Endodermal cell (in vitro differentiated cells): ENCODE results near the gene CAP2. TPM values are rescaled to one million over a fixed set of nuclear protein-coding genes. Genes with fewer than 3 reads are reported as not detected.
A peak's percentile ranks its signal among the peaks of the same experiment; 100 is the strongest.

ENCODE experiments used
- DNase-seq: peaks from one replicate; pipeline ENCODE4 v3.0.0-alpha.2; 2017
- H3K27ac ChIP-seq: 2 replicates; pipeline ENCODE4 v1.5.1; 2013; ENCODE audit warnings: mild to moderate bottlenecking, low read depth, low read length, moderate library complexity
- H3K27me3 ChIP-seq: 2 replicates; pipeline ENCODE4 v1.6.1; 2013; ENCODE audit warnings: mild to moderate bottlenecking, low read length, moderate library complexity; ENCODE audit not compliant: insufficient read depth, control insufficient read depth, poor library complexity, severe bottlenecking
- H3K36me3 ChIP-seq: 2 replicates; pipeline ENCODE4 v1.7.0; 2013; ENCODE audit warnings: mild to moderate bottlenecking, low read length, moderate library complexity; ENCODE audit not compliant: control insufficient read depth, insufficient read depth
- H3K4me1 ChIP-seq: one replicate; pipeline ENCODE4 v1.7.0; 2013; ENCODE audit warnings: low read length; ENCODE audit not compliant: control insufficient read depth, insufficient read depth
- H3K4me3 ChIP-seq: 2 replicates; pipeline ENCODE4 v1.5.1; 2013; ENCODE audit warnings: mild to moderate bottlenecking, low read length, moderate library complexity
- H3K9ac ChIP-seq: 2 replicates; pipeline ENCODE4 v1.6.1; 2013; ENCODE audit warnings: mild to moderate bottlenecking, low read length, moderate library complexity; ENCODE audit not compliant: poor library complexity, severe bottlenecking; ENCODE audit errors: extremely low read depth
- H3K9me3 ChIP-seq: 2 replicates; pipeline ENCODE4 v1.6.1; 2013; ENCODE audit warnings: mild to moderate bottlenecking, low read length, moderate library complexity; ENCODE audit not compliant: control insufficient read depth
- H3K27ac Mint-ChIP-seq: 2 replicates; pipeline ENCODE4 v1.8.0; 2020; ENCODE audit warnings: mixed read lengths
- H3K27me3 Mint-ChIP-seq: 2 replicates; pipeline ENCODE4 v1.8.0; 2021; ENCODE audit warnings: mild to moderate bottlenecking, mixed read lengths; ENCODE audit not compliant: insufficient read depth
- H3K36me3 Mint-ChIP-seq: 2 replicates; pipeline ENCODE4 v1.8.0; 2020; ENCODE audit warnings: low read depth, mixed read lengths
- H3K4me1 Mint-ChIP-seq: 2 replicates; pipeline ENCODE4 v1.8.0; 2020; ENCODE audit warnings: mixed read lengths
- H3K4me3 Mint-ChIP-seq: 2 replicates; pipeline ENCODE4 v1.8.0; 2020; ENCODE audit warnings: mild to moderate bottlenecking, moderate library complexity, mixed read lengths
- H3K9me3 Mint-ChIP-seq: 2 replicates; pipeline ENCODE4 v1.8.0; 2020; ENCODE audit warnings: mild to moderate bottlenecking, mixed read lengths
- WGBS, 2 experiments: methylation state at CpG; one replicate each; pipeline versions ENCODE4 v1.1.5 to v1.1.7; 2013; ENCODE audit warnings: missing lambda C conversion rate in 2 of 2, mixed read lengths in 1 of 2; ENCODE audit not compliant: insufficient coverage in 1 of 2, insufficient read length in 1 of 2; 5-methylcytosine and 5-hydroxymethylcytosine counted together
- long read RNA-seq, 4 experiments: library from polyadenylated mRNA in 2 of 4; library from RNA in 1 of 4; library from capped mRNA in 1 of 4; stranded (forward) in 3 of 4; unstranded in 1 of 4; transcript quantifications; one replicate each; pipeline ENCODE4 v2.0.0, GENCODE V29; 2020 to 2021; ENCODE audit warnings: inconsistent platforms in 1 of 4
- polyA plus RNA-seq, 2 experiments: library from polyadenylated mRNA; stranded (reverse); fragments of 50-300 nt; gene quantifications; one replicate each; pipeline ENCODE4 v1.2.3, GENCODE V29; 2013
- total RNA-seq, 2 donors: library from RNA; stranded (reverse); fragmentation: NEBNext Ultra II Directional in 1 of 2; extraction: Animal tissue kit (Norgen Biotek cat#: 25700) in 1 of 2; gene quantifications; 2 replicates in 1 of 2; 3 replicates in 1 of 2; pipeline ENCODE4 v1.2.1, GENCODE V29; 2021
- TF ChIP-seq, protein P1 (sequence below): fragments of 200-600 bp; sonication (generic); conservative IDR thresholded peaks from 2 replicates; pipeline ENCODE4 v1.5.0; 2021; ENCODE audit warnings: antibody characterized with exemption, mild to moderate bottlenecking

The CAP2 gene
- 10 to 100 TPM; 29.8 to 35.9 TPM for total RNA-seq
- polyA plus RNA-seq (2013, experiment 1 of 2) = 38.4 TPM
- 44.8 TPM for polyA plus RNA-seq (2013, experiment 2 of 2)
- long read RNA-seq, experiment 1, partial matches to known transcripts = 11 of 16 reads
- long read RNA-seq, experiment 1, other reads (novel, unspliced or antisense) = 2 of 16 reads
- long read RNA-seq, experiment 2, transcript CAP2-201 (13 exons, 3,316 nt) = major isoform, 53 of 81 reads
- long read RNA-seq, experiment 2, transcript CAP2-206 (10 exons, 1,430 nt) = minor isoform, 6 of 81 reads
- long read RNA-seq, experiment 2, transcript CAP2-203 (11 exons, 1,404 nt) = minor isoform, 5 of 81 reads
- long read RNA-seq, experiment 2, partial matches to known transcripts = 5 of 81 reads
- long read RNA-seq, experiment 2, other reads (novel, unspliced or antisense) = 9 of 81 reads
- long read RNA-seq, experiment 3, transcript CAP2-201 (13 exons, 3,316 nt) = major isoform, 113 of 146 reads
- long read RNA-seq, experiment 3, partial matches to known transcripts = 11 of 146 reads
- long read RNA-seq, experiment 3, other reads (novel, unspliced or antisense) = 14 of 146 reads
- long read RNA-seq, experiment 4, transcript CAP2-201 (13 exons, 3,316 nt) = major isoform, 29 of 42 reads
- long read RNA-seq, experiment 4, partial matches to known transcripts = 4 of 42 reads
- long read RNA-seq, experiment 4, other reads (novel, unspliced or antisense) = 4 of 42 reads

- Mint-ChIP-seq H3K27ac (peak within 1 kb of the TSS; percentile 99), H3K36me3 (peaks cover 21% of the 10 kb centered on the region), H3K9me3 (peaks cover 8% of the 10 kb centered on the region), H3K4me1 (peaks cover 10% of the 10 kb centered on the region), H3K27me3 (peaks cover 7% of the 10 kb centered on the region), H3K4me3 (peak within 1 kb of the TSS; percentile 91)
- Histone ChIP-seq H3K9ac (peak within 1 kb of the TSS; percentile 89), H3K36me3 (peaks cover 28% of the 10 kb centered on the region), H3K4me1 (peaks cover 4% of the 10 kb centered on the region), H3K4me3 (peak within 1 kb of the TSS; percentile 92), H3K27ac (peak within 1 kb of the TSS; percentile 72), H3K9me3 (peaks cover 33% of the 10 kb centered on the region), H3K27me3 (no peaks in the 10 kb centered on the region)
- TF ChIP-seq, protein P1, sequence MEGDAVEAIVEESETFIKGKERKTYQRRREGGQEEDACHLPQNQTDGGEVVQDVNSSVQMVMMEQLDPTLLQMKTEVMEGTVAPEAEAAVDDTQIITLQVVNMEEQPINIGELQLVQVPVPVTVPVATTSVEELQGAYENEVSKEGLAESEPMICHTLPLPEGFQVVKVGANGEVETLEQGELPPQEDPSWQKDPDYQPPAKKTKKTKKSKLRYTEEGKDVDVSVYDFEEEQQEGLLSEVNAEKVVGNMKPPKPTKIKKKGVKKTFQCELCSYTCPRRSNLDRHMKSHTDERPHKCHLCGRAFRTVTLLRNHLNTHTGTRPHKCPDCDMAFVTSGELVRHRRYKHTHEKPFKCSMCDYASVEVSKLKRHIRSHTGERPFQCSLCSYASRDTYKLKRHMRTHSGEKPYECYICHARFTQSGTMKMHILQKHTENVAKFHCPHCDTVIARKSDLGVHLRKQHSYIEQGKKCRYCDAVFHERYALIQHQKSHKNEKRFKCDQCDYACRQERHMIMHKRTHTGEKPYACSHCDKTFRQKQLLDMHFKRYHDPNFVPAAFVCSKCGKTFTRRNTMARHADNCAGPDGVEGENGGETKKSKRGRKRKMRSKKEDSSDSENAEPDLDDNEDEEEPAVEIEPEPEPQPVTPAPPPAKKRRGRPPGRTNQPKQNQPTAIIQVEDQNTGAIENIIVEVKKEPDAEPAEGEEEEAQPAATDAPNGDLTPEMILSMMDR = no peak
- DNase-seq = peak; percentile 93
- WGBS, 2 experiments = 6 to 9% methylated on average over 12 to 41 of the region's 42 CpGs
These were observed at the start of gene CAP2 for GRCh38 chr6:17392978-17393891. Gene CAP2, plus strand, starts transcription at chr6:17393595. Its CDS starts 27,961 bp downstream, at chr6:17421556.

- H3K4me3 Mint-ChIP-seq = no peak overlapping the region
- H3K27me3 Mint-ChIP-seq = no peaks in the 10 kb centered on the region
- no peaks in the 10 kb centered on the region for H3K4me1 ChIP-seq
- H3K27me3 ChIP-seq = no peaks in the 10 kb centered on the region
- WGBS, 2 experiments = 84% methylated on average over 2 of the region's 2 CpGs; no CpG with 5 or more reads in 1 of the 2 experiments
- H3K4me1 Mint-ChIP-seq = no peaks in the 10 kb centered on the region
- H3K36me3 Mint-ChIP-seq = no peaks in the 10 kb centered on the region
- H3K27ac ChIP-seq = no peak overlapping the region
- H3K9me3 Mint-ChIP-seq = peaks cover 4% of the 10 kb centered on the region
- H3K27ac Mint-ChIP-seq = no peak overlapping the region
- H3K36me3 ChIP-seq = no peaks in the 10 kb centered on the region
- H3K4me3 ChIP-seq = no peak overlapping the region
- TF ChIP-seq, protein P1 = no peak
- H3K9ac ChIP-seq = no peak overlapping the region
- H3K9me3 ChIP-seq = no peaks in the 10 kb centered on the region
- DNase-seq = no peak
These were observed 46.4 kb upstream of the CAP2 start for GRCh38 chr6:17347012-17347411.

- TF ChIP-seq, protein P1 = no peak
- Histone ChIP-seq H3K4me1 (no peaks in the 10 kb centered on the region), H3K9me3 (no peaks in the 10 kb centered on the region), H3K4me3 (no peak overlapping the region), H3K27ac (no peak overlapping the region), H3K27me3 (no peaks in the 10 kb centered on the region), H3K9ac (no peak overlapping the region), H3K36me3 (no peaks in the 10 kb centered on the region)
- DNase-seq = no peak
- Mint-ChIP-seq H3K36me3 (no peaks in the 10 kb centered on the region), H3K4me3 (no peak overlapping the region), H3K27ac (no peak overlapping the region), H3K4me1 (no peaks in the 10 kb centered on the region), H3K9me3 (no peaks in the 10 kb centered on the region), H3K27me3 (no peaks in the 10 kb centered on the region)
- 89% methylated on average over 2 of the region's 2 CpGs; no CpG with 5 or more reads in 1 of the 2 experiments for WGBS, 2 experiments
These were observed 44.0 kb upstream of the CAP2 start for GRCh38 chr6:17349427-17349826.
